Stimulated activated CD8-positive, alpha-beta memory T cell treated with anti-CD3 and anti-CD28 coated beads, Interleukin-12 subunit alpha, Interleukin-12 subunit beta, amount 100 ng/mL, for 24 hours (primary cell): ENCODE results near the gene BYSL.

Experiments
- DNase-seq: peaks from one replicate; pipeline ENCODE4 v3.0.0-alpha.2; 2020; ENCODE audit errors: extremely low read depth

The BYSL gene

DNA sequence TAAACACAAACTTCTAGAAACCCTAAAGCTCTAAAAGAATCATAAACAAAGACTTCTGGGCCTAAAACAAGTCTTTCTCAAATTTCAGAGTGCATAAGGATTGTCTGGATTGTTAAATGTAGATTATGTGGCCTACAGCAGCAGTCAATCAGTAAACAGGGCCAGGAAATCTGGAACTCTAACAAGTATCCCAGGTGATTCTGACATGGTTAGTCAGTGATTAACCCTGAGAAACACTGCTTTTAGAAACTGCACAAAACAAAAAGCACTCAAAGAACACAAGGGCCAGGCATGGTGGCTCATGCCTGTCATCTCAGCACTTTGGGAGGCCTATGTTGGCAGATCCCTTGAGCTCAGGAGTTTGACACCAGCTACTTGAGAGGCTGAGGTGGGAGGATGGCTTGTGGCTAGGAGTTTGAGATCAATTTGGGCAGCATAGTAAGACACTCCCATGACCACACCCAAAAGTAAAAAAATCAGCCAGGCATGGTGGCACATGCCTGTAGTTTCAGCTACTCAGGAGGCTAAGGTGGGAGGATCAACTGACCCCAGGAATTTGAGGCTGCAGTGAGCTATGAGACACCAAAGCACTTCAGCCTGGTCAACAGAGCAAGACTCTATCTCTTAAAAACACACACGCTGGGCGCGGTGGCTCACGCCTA lies 6.3 kb upstream of the BYSL start:
- no peak for DNase-seq

DNA sequence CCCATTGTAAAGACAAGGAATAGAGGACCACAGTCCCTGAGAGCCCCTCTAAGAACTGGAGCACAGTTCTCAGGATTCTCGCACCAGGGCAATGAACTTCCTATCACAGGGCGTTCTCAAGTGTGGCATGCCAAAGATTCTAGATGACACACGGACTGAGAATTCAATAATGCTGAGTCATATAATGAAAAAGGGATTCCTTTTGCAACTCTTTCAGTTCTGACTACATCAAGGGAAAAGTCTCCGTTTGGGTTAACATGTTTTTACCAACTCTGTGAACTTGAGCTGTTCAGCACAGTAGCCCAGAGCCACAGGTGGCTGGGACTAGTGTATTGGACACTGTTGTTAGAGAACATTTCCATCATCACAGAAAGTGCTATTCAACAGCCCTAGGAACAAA lies 3.8 kb upstream of the BYSL start:
- DNase-seq: no peak

DNA sequence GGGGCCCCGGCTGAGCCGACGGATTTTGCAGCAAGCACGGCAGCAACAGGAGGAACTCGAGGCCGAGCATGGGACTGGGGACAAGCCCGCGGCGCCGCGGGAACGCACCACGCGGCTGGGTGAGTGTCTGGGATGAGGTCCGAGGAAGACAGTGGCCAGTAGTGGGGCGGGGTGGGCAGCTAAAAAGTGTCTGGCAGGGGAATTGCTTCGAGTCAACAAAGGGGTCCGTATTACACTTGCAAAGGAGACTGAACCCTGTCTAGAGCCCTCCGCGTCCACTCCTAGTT lies 356 bp downstream of the BYSL start:
- DNase-seq: no peak

DNA sequence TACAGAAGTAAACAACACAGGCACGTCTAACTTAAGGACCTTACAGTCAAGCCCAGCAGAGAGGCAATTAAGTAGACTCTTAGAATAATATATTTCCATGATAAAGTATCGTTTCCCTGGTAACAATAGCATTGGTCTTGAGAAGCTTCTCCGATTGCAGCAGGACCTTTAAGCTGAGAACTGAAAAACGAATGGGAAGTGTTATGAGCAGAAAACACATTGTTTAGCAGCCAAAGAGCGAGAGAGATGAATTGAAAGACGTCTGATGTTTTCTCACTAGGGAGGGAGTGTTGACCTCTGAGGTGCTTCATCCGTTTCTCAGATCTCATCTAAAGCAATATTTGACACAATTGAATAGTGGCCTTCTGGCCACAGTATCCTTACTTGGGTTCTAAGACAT lies 855 bp downstream of the BYSL start:
- no peak for DNase-seq

DNA sequence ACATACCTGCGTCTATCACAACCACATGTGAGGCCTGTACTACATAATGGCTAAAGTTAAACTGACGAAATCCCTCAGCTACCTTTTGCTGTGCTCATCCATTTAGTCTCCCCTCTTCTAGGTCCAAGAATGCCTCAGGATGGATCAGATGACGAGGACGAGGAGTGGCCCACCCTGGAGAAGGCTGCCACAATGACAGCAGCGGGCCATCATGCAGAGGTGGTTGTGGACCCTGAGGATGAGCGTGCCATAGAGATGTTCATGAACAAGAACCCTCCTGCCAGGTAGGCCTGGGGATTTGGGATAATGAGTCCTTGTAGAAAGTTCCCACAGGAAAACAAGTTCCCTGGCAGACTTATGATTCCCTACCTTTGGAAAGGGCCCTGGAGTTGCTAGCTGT lies 6.0 kb downstream of the BYSL start:
- DNase-seq: no peak

DNA sequence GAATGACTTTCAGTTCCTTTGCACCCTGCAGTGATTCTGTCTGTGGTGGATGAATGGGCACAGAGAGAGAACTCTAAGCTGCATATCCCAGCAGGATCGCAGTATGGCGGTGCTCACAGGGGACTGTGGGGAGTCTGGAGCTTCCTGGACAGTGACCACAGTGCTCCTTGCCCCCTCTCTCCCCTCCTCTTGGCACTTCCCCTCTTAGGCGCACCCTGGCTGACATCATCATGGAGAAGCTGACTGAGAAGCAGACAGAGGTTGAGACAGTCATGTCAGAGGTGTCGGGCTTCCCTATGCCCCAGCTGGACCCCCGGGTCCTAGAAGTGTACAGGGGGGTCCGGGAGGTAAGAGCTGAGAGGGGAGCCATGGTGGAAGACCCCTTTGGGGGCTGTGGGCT lies 8.6 kb downstream of the BYSL start:
- DNase-seq: no peak

DNA sequence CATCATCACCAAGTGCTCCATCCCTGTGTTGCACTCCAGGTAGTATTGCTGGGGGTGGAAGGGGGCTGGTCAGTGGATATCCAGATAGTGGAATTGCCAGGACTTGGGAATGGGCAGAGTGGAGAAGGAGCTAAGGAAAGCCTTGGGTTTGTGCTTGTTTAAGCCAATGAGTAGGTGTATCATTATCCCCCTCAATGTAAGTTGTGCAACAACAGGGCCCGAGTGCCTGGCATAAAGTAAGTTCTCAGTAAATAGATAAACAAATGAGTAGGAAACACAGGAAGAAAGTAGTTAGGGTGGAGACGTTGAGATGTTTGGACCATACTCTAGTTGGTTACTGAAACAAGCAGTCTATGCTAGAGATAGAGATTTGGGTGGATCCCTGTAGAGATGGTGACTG lies 10.5 kb downstream of the BYSL start:
- DNase-seq: no peak

DNA sequence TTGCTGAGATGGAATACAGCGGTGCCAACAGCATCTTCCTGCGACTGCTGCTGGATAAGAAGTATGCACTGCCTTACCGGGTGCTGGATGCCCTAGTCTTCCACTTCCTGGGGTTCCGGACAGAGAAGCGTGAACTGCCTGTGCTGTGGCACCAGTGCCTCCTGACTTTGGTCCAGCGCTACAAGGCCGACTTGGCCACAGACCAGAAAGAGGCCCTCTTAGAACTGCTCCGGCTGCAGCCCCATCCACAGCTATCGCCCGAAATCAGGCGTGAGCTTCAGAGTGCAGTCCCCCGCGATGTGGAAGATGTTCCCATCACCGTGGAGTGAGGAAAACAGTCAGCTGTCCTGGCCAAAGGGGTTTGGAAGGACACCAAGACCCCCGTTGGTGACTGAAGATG lies 11.1 kb downstream of the BYSL start:
- DNase-seq: no peak

DNA sequence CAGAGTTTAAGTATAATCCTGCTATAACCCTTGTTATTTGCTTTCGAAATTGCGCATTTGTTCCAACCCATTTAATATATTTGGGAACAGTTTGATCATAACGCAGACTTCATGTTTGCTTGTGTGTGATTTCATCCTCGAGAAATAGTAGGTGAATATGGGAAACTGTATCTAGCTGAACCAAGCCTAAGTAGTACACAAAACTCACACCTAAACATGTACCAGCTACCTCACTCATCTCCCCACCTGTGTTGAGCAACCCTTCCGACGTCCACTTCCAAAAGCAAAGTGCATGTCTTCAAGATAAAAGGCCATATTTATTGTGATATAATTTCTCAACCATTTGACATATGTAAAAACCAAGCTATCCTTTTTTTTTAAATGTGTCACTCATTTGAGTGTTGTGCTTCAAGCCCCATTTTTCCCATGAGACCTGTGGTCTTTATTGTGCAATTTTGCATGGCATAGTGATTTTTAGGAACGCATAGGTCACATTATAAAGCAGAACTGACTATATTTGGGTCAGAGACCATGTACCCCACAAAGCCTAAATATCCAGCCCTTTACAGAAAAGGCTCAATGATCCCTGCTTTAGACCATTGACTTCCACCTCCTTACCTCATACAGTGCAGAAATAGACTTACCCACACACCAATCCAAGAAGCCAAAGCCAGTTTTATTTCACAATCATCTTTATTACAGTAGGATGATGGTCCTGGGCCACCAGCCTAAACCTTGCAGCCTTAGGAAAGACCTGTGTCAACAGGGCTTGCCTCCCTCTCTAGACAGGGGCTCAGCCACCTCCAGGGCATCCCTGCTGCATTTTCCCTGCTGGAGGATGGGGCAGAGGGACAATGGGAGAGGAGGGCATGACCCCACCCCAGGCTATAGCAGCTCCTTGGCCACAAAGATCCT lies 13.2 kb downstream of the BYSL start:
- DNase-seq: no peak

DNA sequence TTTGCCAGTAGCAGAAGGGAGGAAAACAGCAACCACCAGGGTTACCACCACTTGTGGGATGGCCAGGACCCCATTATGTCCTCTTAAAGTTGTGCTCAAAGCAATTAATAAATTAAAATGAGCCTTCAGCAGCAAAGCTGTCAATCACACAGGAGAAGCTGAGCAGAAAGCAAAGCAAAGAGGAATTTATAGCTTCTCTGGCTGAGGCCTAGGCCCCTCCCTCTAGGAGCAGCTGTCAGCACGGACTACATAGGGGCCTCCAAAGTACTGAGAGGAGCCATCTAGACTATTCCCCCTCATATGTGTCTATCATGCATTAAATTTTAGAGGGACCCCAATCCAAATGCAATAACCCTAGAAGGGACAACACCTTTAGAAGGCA lies 13.9 kb downstream of the BYSL start:
- DNase-seq: no peak

DNA sequence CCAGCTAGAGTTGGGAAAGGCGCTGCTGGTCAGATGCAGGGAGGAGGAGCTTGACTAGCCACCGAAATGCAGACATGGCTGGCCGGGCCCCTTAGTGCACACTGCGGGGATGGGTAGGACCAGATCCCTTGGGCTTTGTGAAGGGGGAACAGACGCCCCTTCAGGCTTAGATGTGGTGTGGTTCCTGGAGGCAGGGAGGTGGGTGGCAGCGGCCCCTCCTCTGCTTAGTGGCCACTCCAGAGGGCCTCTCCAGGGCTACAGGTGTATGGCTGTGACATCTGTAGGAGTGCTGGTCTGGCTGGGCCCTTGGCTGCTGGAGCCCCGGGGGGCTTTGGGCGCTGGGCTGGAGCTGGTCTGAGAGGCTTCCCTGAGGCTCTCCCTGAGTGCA lies 14.4 kb downstream of the BYSL start:
- DNase-seq: no peak

DNA sequence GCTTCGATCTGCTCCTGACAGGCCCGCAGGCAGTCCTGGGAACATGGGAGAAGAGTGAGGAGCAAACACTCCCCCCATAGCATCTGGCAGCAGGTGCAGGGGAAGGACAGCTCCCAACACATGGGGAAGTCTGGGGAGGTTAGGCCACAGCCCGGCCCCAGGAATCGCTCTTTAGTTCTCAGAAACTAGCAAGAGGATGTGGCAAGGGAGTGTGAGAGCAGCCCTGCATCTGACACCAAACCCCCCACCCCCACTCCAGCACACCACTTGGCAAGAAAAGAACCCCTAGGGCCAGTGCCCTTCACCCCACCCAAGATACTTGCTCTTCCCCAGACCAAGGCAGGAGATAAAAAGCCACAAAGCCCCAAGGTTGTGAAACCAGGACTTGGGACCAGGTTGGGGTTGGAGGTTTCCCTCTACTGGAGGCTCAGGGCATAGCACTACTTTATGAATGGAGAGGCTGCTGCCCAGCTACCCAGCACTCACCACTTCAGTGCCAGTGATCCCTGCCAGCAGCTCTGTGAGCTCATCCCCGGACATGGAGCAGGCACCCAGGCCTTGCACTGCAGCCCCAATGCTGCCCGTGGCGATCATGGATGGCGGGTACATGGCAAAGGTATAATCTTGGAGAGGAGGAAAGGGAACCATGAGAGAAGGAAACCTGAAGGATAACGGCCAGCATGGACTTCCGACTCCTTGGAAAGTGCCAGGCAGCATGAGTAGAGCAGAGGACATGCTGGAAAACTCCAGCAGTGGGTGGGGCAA lies 15.0 kb downstream of the BYSL start:
- DNase-seq: peak; percentile 51

DNA sequence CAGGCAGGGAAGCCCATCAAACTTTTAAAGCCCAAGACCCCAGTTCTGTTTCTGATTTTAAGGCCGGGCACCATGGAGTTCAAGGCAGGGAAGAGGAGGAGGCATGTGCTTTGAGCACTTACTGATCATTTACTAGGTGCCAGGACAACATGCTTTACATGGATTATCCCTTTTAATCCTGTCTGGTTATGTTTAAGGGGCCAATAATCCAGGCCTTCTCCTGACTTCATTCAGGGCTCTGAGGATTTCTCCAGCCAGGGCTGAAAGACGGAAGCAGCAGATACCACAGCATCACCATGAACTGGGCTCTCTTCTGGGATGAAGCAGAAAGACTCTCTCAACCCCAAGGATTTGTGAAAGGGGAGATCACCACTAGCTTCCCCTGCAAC lies 16.2 kb downstream of the BYSL start:
- DNase-seq: no peak

DNA sequence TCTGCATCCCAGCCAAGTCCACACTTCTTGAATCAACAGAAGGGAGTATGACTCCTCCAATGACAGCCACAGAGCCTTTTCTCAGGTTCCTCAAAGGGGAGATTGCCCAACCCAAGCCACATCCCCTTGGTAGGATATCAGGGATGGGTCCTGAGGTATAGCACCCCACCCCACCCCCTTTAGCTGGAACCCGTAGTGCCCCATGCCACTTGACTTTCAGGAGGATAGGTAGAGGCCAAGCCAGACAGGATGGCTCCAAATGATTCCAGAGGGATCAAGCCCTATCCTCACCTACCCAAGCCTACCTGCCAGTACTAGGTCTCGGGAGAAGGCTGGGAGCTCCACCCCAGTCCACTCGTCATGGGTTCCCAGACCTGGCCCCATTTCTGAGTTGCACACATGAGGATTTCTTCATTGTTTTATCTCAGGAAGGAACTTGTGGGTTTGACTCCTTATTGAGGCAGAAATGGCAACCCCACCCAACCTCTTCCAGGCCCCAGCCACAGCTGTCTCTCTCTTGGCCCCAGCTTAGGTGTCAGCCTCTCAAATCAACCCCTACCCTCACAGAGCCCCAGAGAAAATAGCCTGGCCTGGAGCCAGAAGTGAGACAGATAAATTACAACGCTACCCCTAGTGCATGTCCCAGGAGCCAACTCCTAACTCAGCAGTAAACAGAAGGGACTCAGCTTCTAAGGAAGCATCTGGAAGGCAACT lies 16.7 kb downstream of the BYSL start:
- DNase-seq: no peak

DNA sequence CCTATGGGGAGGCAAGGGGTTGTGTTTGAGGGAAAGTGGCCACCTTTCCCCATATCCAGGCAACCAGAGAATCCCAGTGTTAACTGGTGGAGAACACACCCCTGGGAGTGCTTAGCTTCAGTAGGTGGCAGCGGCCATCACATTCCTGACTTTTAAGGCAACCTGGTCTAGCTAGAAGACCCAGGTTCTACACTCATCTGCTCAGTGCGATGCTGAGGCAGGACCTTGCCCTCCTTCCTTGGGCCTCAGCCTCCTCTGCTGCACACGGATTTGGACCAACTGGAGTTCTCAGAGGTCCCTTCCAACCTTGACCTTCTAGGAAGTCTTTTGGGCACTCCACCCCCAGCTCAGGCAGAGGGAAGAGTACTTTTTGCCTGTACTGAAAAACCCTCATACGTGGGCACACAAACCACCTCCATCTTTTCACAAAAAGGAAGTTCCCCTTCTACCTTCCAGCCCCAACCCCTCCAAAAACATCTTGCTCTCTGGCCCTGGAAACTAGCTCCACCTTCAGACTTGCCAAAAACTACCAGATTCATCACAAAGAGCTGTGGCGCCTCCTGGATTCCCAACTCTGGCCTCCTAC lies 17.4 kb downstream of the BYSL start:
- no peak for DNase-seq

DNA sequence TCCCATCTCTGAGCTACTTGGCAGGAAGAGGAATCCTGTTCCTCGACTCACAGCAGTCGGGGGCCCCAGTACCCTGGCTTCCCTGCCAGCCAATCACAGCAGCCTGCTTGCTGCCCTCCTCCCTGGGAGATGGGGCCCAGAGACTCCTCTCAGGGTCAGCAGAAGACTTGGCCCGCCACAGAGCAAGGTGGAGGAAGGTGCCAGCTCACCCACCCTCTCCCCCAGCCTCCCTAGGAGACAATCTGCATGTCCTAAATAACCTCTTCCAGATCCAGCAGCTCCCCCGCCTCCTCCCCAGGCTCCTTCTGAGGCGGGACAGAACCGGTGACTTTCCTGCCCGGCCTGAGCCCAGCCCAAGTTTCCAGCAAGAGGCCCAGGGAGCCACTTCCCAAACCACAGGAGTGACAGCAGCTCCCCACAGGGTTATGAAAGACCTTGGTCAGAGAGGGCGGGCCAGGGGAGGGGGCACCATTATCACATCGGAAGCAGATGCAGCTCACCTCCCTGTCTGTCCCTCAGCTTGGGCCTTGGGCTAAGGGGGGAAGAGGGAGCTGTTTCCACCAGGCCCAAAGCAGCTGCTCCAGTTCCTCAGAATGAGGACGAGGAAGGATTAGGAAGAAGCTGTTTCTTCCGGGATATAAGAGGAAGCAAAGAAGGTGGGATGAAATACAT lies 18.0 kb downstream of the BYSL start:
- no peak for DNase-seq

DNA sequence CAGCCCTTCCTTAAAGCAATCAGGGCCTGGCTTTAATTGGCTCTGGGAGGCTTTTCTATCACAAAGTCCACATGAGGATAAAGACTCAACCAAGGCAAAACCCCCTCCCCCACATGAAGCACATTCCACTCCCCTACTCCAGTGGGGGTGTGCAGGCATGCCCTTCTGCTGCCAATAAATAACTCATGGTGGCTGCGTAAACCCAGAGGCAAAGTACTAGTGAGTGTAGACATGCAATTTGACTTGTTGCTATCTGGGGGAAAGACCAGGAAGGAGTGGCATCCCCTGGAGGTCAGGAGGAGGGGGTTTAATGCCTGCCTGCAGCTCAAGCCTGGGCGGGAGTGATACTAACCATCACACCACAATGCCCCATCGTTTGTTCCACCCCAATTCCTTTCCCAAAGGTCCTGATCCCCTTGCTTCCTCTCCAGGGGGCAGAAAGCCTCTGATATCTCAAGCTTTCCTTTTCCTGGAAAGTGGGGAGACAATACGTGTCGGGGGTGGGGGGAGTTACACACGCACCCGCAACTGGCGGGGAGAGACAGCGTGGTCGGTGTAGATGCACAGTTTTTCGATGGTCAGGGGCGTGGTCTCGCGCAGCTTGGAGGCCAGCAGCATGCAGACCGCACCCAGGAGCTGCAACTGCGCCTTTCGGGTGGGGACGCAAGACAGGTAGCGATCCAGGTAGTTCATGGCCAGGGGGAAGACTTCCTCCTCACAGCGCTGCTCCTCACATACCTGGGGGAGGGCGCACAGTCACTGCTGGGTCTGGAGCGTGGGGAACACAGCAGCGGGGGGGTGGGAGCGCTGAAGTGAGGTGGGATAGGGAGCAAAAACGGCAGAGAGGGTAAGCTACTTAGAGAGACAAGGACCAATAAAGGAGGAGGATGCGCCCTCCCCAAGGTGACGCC lies 18.8 kb downstream of the BYSL start:
- no peak for DNase-seq

DNA sequence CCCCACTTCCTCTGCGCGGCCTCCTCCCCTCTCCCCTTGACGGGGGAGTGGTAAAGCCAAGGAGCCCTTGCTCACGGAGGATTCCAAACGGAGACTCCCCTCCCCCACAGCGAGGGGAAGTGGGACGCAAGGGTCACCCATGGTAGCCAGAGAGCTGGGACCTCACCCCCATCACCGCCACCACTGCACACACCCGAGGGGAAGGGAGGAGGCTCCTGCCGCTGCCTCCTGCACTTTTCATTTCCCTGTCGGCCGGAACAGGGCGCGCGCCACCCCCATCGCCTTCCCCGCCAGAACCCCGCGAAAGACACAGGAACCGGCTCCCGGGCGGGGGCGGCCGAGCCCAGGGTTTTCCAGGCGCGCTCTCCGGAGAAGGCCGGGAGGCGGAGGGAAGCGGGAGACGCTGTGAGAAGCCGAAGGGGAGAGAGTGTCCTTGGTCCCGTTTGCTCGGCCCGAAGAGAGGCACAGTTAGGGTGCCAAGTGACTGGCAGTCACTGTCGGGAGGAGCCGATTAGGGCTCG lies 19.5 kb downstream of the BYSL start:
- no peak for DNase-seq

DNA sequence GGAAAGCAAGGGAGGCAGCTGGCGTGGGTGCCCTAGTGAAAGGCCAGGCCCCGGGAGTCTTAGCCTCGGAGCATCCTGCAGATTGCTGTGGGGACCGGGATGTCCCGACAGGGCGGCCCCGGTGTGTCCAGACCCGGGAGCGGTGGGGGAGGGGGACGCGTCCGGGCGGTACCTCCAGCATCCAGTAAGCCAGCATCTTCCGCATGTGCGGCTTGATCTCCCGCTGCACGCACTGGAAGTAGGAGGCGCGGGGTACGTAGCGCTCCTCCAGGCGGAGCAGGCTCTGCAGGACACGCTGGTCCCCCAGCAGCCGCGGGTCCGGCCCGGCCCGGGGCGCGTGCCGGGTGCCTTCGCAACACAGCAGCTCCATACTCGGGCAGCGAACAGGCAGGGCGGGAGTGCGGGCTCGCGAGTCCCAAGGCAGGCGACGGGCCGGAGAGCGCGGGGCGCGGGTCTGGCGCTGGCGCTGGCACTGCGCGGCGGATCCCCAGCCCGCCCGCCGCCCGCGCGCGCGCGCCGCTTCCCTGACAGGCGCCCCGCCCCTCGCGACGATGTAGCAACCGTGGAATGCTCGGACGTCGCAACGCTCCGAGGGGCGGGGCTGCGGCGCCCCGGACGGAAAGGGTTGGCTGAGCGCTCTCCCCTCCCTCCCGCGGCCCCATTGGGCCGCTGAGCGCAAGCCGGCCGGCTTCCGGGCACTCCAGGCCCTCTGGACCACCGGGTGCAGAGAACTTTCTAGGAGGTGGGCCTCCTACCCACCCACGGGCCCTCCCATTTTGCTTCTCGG lies 20.2 kb downstream of the BYSL start, which contains the start of gene CCND3:
TSS of gene CCND3 (minus strand) at position 529 of the 787 bp plus-strand sequence. CDS start at position 370, 159 bp downstream.
- DNase-seq: peak; percentile 88
